ENCODE measurements around the gene RFFL. TPM values are rescaled to one million over a fixed set of nuclear protein-coding genes. Genes with fewer than 3 reads are reported as not detected.
"Not testable (repeated sequence)": the region's sequence is repeated elsewhere in the genome, so short reads cannot be mapped to it uniquely, and the experiment has no call there.

Gene RFFL
- 40.1 TPM for total RNA-seq

- peak; percentile 92 for DNase-seq (ENCODE audit: low spot score)
Observed at GRCh38 chr17:35063514-35064223, at the start of gene RFFL. TSS of gene RFFL (minus strand) at chr17:35063707. CDS start at chr17:35026553, 37,154 bp downstream.

GRCh38 chr17:35110791-35111190, 47.3 kb upstream of the RFFL start:
- DNase-seq (ENCODE audit: low spot score), result not testable (repeated sequence)

GRCh38 chr17:35104844-35105450, 41.4 kb upstream of the RFFL start:
- DNase-seq (ENCODE audit: low spot score), result no peak

GRCh38 chr17:35103271-35103670, 39.8 kb upstream of the RFFL start:
- DNase-seq (ENCODE audit: low spot score), result no peak

- DNase-seq (ENCODE audit: low spot score), result no peak
Observed at GRCh38 chr17:35101725-35102124, 38.2 kb upstream of the RFFL start.

- no peak for DNase-seq (ENCODE audit: low spot score)
Observed at GRCh38 chr17:35101036-35101435, 37.5 kb upstream of the RFFL start.

- no peak for DNase-seq (ENCODE audit: low spot score)
Observed at GRCh38 chr17:35099908-35100307, 36.4 kb upstream of the RFFL start.

GRCh38 chr17:35097776-35098175, 34.3 kb upstream of the RFFL start:
- no peak for DNase-seq (ENCODE audit: low spot score)

- no peak for DNase-seq (ENCODE audit: low spot score)
Observed at GRCh38 chr17:35095741-35096140, 32.2 kb upstream of the RFFL start.

GRCh38 chr17:35094902-35095301, 31.4 kb upstream of the RFFL start:
- DNase-seq (ENCODE audit: low spot score), result no peak

GRCh38 chr17:35090707-35091106, 27.2 kb upstream of the RFFL start:
- DNase-seq (ENCODE audit: low spot score), result not testable (repeated sequence)

GRCh38 chr17:35089586-35090296, 26.2 kb upstream of the RFFL start:
- no peak for DNase-seq (ENCODE audit: low spot score)

GRCh38 chr17:35088881-35089585, 25.5 kb upstream of the RFFL start:
- DNase-seq (ENCODE audit: low spot score), result peak; percentile 88

GRCh38 chr17:35088356-35088880, 24.9 kb upstream of the RFFL start:
- peak; percentile 54 for DNase-seq (ENCODE audit: low spot score)

GRCh38 chr17:35087731-35088355, 24.3 kb upstream of the RFFL start:
- DNase-seq (ENCODE audit: low spot score), result peak; percentile 56

- no peak for DNase-seq (ENCODE audit: low spot score)
Observed at GRCh38 chr17:35086931-35087573, 23.5 kb upstream of the RFFL start.

GRCh38 chr17:35086164-35086563, 22.7 kb upstream of the RFFL start:
- DNase-seq (ENCODE audit: low spot score), result no peak

GRCh38 chr17:35084987-35085386, 21.5 kb upstream of the RFFL start:
- no peak for DNase-seq (ENCODE audit: low spot score)

- DNase-seq (ENCODE audit: low spot score), result no peak
Observed at GRCh38 chr17:35083071-35083470, 19.6 kb upstream of the RFFL start.

GRCh38 chr17:35082073-35082657, 18.7 kb upstream of the RFFL start:
- no peak for DNase-seq (ENCODE audit: low spot score)

- DNase-seq (ENCODE audit: low spot score), result no peak
Observed at GRCh38 chr17:35081638-35082037, 18.1 kb upstream of the RFFL start.
